HG03045 (cell line): ENCODE measurements around the gene PCCA.
"Not testable (repeated sequence)": the region's sequence is repeated elsewhere in the genome, so short reads cannot be mapped to it uniquely, and the experiment has no call there.

Experiments used
- ATAC-seq: cut with Tn5 transposase; IDR thresholded peaks from one replicate; pipeline ENCODE4 v1.9.1; 2021; ENCODE audit warnings: mild to moderate bottlenecking, moderate library complexity; ENCODE audit not compliant: unreplicated experiment

PCCA gene

DNA sequence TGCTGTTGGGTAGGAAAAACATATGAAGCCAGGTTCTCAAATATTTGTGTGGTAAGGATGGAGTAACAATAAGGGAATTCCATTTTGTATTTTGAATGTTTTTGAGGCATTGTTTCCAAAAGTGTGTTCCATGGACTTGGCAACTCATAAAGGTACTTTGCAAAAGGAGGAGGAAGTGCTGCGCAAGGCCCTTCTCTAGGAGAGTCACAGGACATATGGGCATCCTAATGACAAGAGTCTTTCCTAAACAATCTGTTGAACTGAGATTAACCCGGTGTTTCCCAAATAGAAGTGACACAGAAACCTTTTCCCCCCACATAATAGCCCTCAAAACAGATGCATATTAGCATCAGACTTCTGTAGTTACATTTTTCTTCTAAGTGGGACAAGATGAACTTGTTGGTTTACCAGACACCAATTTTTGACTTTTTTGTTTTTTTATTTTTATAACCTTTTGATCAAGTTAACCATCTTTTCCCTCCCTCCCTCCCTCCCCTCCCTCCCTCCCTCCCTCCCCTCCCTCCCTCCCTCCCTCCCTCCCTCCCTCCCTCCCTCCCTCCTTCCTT is 209.3 kb downstream of the PCCA start:
- ATAC-seq, result no peak

DNA sequence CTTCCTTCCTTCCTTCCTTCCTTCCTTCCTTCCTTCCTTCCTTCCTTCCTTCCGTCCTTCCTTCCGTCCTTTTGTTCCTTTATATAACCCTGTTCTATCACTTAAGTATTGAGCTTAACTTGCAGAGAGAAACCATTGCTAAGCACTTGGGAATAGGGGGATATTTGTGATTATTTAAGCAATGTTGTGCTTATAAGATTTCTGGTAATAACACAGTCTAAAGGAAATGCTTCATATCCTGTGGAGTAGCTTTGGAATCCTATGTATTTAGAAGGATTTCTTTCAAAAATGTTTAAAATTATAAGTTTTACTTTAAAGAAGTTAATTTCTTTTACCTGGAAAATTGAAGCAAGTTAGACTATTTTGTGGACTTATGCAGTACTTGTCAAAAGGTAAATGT is 209.8 kb downstream of the PCCA start:
- no peak for ATAC-seq

DNA sequence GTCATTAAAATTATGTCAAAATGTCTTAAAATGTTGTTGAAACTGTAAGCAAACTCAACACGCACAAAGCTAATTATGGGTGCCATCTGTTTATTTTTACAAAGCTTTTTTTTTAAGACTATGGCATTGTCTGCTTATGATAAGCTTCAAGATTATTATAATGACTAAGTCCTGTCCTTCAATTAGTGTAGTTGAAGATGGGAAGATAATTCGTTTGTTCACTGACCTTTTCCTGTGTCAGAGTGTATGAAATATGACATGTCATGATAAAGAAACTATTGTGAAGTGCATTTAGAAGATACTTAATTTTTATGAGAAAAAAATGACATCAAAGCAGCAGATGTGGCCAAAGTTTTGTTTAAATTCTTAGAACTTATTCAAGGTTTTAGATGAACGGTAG is 211.3 kb downstream of the PCCA start:
- no peak for ATAC-seq

DNA sequence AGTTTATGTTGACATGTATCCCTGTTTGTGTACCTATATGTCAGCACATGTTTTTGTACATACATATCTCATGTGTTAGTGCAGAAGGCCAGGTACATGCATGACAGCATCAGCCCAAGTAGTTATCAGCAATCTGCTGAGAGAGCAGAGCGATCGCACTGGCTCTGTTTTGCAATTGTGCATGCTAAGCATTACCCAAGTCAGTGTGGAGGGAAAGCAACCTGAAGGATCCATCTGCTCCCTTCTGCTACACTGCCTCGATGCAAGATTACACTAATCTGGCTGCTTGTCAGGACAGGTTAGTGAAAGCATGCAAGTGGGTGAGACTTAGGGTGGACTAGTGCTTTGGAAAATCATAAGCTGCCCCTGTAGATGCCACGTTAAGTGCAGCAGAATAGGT is 211.8 kb downstream of the PCCA start:
- no peak for ATAC-seq

DNA sequence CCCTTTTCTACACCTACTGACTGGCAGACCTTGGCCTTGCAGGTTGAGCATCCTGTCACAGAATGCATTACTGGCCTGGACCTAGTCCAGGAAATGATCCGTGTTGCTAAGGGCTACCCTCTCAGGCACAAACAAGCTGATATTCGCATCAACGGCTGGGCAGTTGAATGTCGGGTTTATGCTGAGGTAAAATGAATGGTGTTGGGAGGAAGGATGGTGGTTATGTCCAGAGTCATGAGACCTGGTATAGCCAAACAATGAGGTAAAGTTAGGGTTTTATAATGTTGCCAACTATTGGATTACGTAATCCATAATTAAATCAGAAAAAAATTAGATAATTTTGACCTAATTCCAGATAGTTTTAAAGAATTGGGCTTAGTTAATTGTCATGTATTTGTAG is 212.5 kb downstream of the PCCA start:
- ATAC-seq, result no peak

DNA sequence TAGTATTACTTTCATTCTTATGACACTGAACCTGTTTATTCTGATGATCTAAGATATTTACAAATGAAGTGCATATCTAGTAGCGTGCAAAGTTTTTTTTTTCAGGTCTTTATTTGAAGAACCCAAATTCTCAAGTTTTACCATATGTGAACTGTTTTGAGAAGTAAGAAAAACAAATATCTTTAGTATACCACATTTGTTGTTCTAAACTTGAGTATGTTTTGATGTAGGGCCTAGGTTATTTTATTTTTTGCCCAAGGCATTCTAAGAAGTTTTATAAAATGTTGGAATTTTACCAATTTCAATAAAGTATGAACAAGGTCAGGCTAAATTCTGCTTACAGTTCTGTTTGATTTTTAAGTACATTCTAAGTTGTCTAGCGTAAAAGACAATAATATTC is 213.5 kb downstream of the PCCA start:
- ATAC-seq, result no peak

DNA sequence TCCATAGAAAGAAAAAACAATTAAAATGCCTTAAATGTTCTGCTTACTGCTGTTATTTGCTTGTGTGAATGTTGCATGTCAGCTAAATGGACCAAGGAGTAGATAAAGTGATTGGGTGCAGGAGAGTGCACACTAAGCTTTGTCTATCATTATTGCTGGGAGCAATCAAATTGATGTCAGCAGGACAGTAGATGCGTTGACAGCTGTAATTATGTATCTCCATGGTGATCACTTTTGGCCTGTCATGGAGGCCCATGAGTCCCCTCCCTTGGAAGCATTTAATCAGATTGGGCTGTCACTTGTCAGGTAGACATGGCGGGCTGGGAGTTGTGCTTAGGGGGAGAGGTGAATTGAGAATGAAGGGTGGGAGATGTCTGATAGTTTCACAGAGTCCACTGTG is 215.3 kb downstream of the PCCA start:
- ATAC-seq, result no peak

DNA sequence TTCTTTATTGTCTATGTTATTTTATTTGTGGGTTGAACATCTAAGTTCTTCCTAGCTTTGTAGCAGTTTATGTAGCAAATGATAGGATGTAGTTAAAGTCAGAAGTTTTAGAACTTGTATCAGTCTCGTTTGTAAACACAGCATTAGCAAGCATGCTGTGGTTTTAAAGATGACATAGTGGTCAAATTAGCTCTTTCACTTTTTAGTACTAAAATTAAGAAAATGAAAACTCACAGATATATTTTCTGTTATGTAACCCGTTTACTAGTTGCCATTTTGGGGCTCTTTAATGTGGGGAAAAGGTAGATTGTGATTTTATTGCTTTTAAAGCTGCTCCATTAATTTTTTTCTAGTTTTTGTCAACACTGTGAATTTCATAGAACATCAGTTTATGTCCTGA is 216.5 kb downstream of the PCCA start:
- ATAC-seq, result no peak

DNA sequence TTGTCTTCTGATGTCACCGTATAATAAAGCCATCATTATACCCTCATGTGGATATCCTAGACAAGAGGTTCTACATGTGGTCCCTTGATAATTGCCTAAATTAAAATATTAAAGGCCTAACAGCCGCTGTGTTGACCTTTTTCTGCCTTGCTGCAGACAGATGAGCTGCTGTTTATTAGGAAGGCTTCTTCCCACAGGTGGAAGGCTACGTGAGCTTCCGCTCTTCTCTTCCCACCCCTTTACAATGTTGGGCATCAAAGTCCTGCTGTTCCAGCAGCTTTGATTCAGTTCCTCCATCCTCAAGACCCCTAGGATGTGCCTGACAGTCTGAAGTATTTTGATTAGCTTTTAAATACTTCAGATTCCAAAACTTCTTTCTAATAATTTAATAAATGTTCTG is 217.1 kb downstream of the PCCA start:
- ATAC-seq, result no peak

DNA sequence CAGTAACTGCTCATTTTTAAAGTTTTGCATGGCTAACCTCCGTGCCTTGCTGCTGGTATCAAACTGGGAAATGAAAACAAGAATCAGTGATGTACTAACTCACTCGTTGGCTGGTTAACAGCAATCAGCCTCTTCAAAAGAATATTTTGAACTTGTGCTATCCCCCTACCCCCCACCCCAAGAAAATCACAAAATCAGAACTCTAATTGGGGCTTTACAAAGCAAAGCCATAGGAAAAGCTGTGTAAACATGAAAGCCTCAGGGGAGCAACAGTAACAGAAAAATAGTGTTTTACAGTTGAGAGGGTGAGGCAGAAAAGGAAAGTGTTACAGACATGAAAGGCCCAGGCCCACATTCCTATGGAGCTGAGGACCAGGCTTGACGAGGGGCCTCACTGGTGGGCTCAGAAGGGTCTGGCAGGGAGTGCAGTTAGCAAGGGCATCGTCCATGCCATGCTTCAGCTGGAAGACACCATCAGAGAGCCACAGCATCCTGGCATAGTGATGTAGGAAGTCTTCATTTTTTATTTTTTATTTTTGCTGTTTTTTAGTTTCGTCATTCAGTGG is 217.6 kb downstream of the PCCA start:
- ATAC-seq, result no peak

DNA sequence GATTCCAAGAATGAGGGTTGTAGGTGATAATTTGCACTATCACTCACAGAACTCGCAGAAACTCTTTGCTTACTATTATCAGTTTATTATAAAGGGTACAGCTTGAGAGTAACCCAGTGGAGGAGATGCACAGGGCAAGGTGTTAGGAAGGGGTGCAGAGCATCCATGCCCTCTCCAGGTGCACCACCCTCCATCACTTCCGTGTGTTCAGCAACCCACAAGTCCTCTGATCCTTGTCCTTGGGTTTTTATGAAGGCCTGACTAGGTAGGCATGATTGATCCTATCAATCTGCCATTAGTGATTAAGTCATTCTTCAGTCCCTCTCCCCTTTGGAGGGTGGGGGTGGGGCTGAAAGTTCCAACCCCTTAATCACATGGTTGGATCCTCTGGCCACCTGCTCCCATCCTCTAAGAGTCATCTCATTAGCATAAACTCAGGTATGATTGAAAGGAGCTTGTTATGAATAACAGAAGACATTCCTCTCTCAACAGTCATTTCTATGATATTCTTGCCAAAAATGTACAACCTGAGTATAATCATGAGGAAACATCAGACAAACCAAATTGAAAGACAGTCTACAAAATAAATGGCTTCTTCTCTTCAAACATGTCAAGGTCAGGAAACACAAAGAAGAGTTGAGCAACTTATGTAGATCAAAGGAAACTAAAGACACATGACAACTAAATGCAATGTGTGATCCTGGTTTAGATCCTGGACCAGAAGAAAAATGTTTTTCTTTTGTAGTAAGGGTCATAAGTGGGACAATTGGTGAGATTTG is 225.4 kb downstream of the PCCA start:
- ATAC-seq, result no peak

DNA sequence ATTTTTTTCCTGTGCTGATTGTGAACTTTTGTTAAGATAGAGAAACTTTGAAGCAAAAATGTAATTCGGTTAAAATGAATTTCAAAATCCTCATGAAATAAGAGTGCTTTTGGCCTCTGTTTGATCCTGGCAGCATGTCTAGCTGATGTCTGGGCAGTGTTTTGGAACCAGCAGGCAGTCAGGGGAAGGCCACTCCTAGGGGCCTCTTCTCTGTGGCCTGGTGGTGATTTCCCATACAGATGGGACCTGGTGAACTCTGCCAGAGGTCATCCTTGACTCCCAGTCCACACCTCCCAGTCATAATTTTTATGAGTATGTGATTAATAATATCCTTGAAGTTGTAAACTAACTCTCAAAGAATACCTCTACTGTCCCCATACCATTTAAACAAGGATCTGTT is 226.6 kb downstream of the PCCA start:
- no peak for ATAC-seq

DNA sequence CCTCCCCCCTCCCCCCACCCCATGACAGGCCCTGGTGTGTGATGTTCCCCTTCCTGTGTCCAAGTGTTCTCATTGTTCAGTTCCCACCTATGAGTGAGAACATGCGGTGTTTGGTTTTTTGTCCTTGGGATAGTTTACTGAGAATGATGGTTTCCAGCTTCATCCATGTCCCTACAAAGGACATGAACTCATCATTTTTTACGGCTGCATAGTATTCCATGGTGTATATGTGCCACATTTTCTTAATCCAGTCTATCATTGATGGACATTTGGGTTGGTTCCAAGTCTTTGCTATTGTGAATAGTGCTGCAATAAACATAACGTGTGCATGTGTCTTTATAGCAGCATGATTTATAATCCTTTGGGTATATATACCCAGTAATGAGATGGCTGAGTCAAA is 229.6 kb downstream of the PCCA start:
- ATAC-seq, result not testable (repeated sequence)

DNA sequence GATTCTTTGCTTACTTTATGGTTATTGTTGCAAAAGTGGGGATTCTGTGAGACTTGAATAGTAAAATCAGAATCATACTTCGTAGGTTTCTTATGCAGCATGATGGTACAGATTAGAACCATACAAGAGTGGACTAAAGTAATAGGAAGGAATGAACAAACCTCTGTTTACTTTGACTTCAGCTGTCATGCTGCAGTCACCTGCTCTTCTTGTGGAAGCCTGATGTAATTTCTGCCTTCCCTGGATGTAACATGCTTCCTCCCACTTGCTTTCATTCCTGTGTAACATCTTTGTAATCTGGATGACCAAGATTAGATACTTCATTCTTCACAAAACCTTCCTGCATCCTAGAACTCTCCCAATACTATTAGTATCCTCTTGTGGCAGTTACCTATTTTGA is 235.0 kb downstream of the PCCA start:
- no peak for ATAC-seq

DNA sequence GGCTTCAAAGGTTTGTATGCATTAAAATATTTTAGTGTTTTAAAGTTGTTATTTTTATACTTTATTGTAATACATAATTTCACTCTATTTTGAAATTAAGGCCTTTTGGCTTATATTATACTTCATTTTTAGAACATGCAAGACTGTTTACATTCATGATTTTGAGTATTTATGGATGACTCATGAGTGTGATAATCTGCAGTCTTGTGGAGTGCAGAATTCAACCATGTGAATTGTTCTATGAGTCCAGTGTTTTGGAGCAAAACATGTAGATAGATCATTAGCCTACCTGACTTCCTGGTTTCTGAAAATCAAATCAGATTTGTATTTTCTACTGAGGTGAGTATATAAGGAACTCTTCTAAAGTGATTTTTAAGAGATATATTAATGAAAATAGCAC is 241.8 kb downstream of the PCCA start:
- no peak for ATAC-seq

DNA sequence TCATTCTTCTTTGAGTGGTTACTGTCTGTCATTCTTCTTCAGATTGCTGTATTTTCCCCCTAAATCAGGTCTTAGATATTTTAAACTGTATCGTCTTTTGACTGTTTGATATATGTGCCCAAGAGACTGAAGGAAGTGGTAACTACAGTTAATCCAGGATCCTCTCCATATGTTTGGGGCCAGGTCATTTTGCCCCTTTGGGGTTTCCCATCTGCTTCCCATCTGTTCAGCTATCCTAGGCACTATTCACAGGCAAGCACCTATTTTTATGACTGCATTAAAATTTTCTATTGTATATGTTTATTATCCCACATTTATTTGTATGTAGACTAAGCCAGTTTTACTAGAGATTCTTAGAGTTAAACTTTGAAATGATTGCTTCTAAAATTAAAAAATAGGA is 244.2 kb downstream of the PCCA start:
- ATAC-seq, result no peak

DNA sequence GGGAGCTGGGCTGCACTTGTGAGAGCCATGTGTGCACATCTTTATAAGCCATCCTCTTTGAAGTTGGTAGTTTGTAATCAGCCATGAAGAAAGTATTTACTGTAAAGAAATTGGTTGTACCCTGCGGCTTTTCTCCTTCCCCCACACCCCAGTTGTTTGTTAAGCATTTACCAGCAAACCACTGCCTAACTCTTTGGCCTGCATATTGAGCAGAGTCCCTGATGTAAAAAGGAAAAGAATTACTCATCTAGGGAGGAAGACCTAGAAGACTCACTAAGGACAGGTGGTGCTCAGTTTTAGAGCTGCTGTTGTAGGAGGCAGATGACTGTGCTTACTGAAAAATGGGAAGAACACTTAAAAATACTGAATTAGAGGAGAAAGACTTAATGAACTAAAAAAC is 245.3 kb downstream of the PCCA start:
- ATAC-seq, result no peak

DNA sequence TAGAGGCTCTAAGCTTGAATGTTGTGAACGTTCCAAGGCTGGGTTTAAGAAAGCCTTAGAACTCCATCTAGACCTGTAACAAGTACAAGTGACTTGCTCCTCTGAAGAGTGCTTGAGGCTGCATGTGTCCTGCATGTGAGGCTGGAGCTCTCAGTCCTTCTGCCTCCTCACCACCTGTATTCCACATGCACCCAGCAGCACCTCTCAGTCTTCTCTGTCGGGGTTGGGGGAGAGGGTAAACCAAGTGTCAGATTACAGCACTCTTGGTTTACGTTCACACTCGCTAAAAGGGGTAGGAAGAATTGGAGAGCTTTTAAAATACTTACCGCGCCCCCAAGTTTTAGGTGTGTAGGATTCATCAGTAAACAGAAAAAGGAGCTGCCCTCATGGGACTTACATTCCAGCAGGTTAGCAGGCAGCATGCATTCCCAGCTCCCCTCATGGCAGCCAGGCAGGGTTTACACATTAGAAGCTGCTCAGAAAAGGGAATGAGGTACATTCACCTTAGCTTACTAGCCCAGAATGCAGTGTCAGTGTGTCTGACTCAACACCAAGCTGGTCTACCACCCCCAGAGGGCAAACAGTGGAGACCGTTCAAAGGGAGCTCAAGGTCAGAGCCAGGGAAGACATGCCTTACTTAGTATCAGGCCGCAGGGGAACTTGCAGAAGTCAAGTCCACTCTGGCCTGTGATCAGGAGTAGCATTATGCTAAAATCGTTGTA is 248.1 kb downstream of the PCCA start:
- ATAC-seq, result no peak

DNA sequence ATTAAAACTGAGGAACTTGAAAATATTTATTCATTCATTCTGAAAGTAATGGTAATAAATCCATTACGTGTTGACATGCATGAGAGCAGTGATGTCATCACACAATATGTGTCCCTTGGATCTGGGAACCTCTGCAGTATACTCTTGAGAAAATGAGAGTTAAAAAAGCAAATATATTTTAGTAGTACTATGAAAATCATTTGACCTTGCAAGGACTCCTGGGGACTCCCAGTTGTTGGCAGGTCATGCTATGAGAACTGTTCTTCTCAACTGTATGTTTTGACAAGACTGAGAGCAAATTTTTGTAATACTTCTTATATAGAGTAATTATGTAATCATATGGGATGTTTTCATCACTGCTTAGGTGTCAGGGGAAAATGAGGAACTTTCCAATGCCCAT is 249.4 kb downstream of the PCCA start:
- no peak for ATAC-seq

DNA sequence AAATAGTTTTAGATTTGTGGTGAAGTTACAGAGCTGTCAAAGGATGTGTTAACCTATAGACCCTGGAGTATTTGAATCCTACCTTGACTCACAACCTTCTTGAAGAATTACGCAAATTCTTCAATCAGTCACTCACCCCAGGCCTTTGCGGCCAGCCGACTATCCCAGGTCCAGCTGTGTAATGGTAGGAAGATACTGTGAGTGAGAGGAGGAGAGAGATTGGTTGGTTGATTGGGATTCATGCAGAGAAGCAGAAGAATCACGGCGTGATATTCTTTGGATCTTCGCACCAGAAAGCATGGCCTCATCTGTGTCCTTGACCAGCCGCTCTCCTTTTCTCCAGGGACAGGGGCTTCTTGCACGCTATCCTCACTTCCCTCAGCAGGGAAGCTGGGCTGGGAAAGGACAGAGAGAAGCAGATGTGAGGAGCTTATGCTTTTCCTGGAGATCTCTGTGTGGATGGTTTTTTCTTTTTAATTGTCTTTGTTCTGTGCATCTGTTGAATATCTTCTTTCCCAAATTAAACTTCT is 250.6 kb downstream of the PCCA start:
- ATAC-seq, result no peak

DNA sequence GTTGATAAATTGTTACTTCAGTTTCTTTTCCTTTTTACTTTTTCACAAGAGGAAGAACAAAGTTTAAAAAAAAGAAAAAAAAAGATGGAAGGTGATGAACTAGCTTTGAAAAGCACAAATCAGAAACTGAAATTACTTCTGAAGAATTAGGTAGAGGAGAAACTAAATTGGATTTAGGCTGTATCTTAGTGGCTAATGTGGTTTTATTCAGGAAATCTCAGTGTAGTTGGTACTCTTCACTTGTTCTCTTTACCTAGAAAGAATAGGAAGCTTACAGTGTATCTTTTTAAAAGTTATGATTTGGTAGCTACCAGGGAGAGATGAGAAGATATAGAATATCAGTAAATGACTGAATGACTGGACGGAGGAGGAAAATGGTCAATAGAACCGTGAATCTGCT is 252.0 kb downstream of the PCCA start:
- no peak for ATAC-seq

DNA sequence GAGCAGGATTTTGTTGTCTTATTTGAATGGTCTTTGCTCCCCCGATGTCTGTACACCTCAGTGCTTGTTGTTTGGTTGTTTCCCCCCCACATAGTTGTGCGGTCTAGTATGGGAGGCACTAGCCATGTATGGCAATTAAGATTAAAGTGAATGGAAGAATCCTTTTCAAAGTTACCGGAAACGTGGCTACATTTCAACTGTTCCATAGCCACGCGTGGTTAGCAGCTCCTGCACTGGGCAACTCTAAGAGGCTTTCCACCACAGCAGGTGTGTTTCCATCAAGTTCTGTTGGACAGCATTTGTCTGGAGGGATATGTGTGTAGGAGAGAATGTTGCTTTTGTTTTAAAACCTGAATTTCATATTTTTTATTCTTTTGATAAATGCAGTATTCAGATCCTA is 252.4 kb downstream of the PCCA start:
- no peak for ATAC-seq
